Activated CD4-positive, alpha-beta T cell treated with anti-CD3 and anti-CD28 coated beads, Interleukin-2, Interleukin-6, amounts not matched to agents 100 ng/mL and 50 ng/mL, durations not matched to agents 16 hours and 8 hours (primary cell): Measurements from ENCODE around the gene DNPH1.

ENCODE experiments used
- DNase-seq: peaks from one replicate; pipeline ENCODE4 v3.0.0-alpha.2; 2020

The DNPH1 gene, protein sequence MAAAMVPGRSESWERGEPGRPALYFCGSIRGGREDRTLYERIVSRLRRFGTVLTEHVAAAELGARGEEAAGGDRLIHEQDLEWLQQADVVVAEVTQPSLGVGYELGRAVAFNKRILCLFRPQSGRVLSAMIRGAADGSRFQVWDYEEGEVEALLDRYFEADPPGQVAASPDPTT

DNA sequence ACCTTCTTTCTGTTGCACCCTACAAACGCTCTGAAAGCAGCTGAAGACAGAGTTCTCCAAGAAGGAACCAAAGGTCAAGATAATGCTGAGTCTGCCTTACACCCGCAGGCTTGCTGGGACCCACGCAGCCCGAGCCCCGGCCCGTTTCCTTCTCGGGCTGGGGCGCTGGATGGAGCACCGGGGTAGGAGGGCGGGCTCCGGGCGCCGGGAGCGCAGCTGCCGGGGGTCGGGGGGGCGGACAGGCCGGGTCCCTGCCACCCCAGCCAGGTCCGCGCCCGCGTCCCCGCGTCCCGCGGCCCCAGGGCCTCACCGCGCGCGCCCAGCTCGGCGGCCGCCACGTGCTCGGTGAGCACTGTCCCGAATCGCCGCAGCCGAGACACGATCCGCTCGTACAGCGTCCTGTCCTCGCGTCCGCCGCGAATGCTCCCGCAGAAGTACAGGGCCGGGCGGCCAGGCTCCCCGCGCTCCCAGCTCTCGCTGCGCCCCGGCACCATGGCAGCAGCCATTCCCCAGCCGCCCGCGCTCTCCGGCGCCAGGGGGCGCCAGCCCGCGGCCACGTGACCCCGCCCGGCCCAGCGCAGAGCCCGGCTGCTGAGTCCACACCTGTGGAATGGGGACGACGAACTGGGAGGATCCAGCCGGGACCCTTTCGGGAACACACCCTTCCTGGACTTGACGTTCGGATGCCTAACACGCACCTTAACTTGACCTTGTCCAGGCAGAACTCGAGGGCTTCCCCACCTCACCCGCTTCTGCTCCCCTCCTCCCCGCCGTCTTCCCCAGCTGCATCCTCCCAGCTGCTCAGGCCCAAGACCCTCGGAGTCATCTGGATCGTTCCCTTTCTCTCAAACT, at the start of gene DNPH1:
Gene DNPH1, minus strand, starts transcription at position 531 of the 852 bp plus-strand sequence. Its CDS starts 25 bp downstream, at position 506.
- DNase-seq: peak; percentile 89

DNA sequence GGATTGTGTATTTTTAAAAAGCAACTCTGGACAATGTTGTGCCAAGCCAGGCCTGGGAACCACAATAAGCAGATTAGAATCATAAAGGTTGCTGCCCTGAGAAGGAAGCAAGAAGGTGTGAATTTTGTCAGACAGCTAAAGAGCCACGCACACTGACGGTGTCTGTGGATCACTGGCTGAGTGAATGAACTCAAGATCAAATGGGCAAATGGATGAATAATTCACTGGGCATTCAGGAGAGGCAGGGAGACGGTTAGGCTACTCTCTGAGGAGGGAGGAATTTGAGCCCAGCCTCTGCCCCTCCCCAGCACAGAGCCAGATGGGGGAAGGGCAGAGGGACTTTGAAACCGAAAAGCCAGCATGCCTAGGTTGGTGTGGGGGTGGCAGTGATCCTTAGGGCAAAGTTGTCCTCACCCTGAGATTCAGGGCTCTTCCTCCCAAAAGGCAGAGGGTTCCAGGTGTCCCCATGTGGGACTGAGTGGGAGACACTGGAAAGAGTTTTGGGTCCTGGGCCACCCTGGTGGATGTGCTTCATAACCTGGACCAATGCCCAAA, 49.3 kb upstream of the DNPH1 start:
- DNase-seq: no peak

GRCh38 chr6:43277643-43278523, 48.6 kb upstream of the DNPH1 start:
- DNase-seq: no peak

GRCh38 chr6:43277306-43277642, 48.0 kb upstream of the DNPH1 start:
- DNase-seq: no peak

- DNase-seq: no peak
Observed at GRCh38 chr6:43276577-43277305, 47.5 kb upstream of the DNPH1 start.

- DNase-seq: peak; percentile 24
Observed at GRCh38 chr6:43275801-43276576, 46.7 kb upstream of the DNPH1 start.

DNA sequence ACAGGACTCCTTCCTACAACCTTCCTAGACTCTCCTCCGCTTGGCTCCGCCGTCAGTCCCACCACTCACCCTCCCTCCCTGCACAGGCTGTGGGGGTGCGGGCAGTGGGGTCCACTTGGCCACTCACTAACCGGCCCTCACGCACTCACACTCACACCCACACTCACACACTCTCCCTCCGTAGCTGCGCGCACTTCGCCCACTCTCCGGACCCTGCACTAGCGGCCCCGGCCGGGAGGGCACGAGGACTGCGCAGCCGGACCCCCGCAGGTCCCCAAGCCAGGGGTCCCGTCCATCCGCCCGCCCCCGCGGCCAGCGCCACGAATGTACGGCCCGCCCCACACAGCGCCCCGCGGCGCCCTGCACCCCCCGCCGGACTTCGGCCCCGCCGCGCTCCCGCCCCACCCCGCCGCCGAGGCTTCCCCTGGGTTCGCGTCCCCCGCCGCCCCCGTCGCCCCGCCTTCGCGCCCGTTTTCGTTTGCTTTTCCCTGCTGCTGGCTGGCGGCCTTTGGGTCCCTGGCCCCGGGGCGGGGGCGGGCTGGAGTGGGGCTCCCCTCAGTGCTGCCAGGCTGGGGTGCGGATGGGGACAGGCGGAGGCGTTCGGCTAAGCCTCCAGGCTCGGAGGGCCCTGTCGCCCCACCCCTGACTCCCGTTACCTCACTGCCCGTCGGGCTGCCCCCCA, 45.8 kb upstream of the DNPH1 start:
- DNase-seq: no peak

GRCh38 chr6:43274127-43274915, 45.0 kb upstream of the DNPH1 start:
- no peak for DNase-seq

DNA sequence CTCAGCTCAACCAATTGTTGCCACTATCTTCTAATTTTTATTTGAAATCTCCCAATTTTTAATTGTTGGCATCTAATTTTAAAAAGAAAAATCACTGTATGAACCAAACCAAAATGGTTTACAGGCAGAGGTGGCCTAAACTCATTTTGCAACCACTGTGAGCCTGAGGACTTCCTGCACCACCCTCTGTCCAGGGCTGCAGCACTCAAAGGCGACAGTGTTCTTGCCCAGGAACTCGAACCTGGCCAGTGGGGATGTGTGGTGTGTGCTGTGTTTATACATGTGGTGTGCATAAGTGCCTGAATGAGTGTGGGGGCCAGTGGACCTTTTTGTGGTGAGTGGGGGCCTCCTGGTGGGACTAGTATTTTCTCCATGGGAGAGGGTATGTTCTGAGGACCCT, 44.4 kb upstream of the DNPH1 start:
- DNase-seq: no peak

DNA sequence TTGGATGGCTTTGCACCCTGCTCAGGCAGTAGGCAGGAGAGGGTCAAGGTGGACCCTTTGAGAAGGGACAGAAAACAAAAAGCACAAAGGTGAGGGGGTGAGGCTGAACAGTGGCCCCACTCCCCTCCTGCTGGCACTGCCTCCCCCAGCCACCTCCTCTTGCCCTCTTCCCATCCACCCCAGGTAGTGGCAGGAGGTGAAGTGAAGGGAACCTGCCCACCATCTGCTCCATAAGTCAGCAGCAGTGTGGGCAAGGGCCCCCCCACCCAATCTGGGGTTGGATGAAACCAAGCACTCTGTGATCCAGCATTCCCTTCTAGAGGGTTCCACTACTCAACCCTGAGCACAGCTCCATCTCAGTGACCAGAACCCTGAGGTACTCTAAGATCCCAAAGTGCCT, 42.7 kb upstream of the DNPH1 start:
- DNase-seq: no peak

DNA sequence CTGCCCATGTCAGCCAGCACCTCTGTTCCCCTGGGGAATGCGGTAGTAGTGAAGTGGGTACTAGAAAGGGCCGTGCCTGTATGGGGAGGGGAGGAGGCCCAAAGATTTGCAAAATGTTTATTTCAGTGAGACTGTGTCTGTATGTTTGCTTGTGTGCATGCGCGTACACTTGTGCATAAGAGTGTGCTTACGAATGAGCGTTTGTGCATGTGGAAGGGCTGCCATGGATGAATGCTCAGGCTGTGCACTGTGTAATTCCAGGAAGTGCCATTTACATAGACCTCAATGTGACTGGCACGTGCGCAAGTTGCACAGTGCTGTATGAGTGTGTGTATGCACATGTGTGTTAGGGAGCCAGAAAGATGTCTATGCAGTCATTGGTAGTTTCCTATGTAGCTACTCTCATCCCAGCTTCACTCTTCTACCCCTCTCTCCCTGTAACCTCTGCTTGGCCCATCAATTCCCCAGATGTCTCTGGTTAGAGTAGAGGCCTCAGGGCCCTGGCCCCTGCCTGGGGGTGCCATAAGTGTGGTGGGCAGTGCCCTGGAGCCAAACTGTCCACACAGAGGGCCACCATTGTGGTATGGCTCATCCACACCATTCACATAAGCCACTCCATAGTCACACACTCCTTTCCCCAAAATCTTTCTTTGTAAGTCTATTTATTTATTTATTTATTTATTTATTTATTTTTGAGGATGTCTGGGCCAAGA, 42.0 kb upstream of the DNPH1 start:
- DNase-seq: no peak

- DNase-seq: peak; percentile 26
Observed at GRCh38 chr6:43269273-43270007, 40.2 kb upstream of the DNPH1 start.

GRCh38 chr6:43268782-43269272, 39.5 kb upstream of the DNPH1 start:
- DNase-seq: no peak

DNA sequence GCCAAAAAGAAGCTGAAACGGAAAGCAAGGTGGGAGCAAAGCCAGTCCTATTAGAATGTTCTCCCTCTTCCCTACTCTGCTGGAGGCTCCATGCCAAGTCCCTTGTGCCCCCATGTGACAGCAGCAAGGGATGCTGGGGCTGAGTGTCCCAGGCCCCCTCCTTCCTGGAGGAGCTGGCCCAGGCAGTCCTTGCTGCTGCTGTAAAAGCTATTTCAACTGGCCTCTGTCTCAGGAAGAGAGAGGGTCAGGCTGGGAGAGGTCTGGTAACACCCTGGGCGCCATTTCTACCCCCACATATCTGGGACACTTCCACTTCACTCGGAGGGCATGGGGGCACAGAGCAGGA, 39.0 kb upstream of the DNPH1 start:
- no peak for DNase-seq

DNA sequence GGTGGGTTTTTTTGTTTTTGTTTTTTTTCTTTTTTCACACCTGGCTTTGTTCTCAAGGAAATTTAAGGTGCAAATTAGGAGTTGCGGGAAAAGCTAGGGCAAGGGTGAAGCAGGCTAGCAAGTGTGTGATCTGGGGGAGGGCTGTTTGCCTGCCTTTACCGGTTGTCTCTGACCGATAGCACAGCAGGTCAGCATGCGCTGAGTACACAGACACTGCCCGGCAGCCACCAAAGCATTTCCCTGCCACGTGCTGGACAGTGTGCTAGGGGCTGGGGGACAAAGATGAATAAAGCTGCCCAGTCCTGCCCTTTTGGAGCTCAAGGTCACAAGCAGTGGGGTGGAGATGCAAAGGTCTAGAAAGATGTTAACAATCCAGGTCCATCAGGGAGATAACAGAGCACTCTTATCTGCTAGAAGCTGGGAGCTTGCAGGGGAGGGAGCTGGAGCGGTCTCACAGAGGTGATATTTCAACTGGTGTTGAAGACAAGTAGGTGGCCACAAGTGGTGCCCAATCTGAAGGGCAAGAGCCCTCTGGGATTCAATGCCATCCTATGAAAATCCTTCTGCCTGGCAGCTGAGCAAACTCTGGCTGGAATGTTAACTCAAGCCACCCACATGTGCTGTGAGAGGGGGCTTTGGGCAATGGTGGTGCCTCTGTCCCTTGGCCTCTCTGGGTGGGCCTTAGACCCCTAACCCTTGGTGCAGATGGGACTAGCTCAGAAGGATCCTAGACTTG, 38.5 kb upstream of the DNPH1 start:
- no peak for DNase-seq

DNA sequence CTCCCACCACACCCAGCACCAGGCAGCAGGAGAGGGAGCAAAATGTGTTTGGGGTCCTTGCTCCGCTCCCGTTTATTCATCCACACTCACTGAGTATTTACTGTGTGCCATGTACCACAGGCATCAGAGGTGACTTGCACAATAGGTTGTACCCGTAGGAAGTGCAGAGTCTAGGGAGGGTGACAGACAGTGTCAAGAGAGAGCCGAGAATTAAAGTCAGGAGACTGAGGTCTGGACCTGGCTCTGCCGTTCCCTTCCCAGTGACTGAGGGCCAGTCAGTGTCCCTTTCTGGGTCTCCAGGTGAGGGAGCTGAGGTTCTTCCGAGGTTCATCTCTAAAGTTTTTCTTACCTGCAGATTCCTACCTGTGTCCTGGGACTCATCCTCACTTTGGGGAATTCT, 36.3 kb upstream of the DNPH1 start:
- DNase-seq: no peak

DNA sequence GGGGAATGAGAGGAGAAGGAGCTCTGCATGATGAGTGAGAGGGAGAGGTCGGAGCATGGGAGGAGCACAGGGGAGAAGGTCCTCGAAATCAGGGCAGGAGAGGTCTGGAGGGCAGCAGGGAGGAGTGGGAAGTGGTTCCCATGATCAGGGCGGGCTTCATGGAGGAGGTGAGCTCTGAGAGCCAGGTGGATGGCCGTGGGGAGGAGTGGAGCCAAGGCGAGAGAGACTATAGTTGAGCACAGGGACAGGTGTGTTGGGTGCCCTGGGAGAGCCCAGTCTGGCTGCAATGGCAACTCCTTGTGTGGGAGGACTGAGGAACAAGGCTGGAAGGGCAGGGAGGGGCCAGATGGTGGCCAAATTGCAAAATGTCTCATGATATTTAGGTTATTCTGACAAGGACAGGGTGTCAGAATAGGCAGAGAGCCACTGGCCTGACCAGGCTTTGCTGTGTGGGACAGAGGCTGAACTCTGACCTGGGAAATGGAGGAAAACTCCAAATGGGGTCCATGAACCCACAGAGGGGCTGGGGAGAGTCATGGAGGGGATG, 35.4 kb upstream of the DNPH1 start:
- no peak for DNase-seq
